B cell (primary cell): ENCODE data around the gene ZNF791.

Source experiments
- CTCF ChIP-seq: fragments of 200-600 bp; IDR thresholded peaks from one replicate; pipeline ENCODE4 v1.8.0; 2022; ENCODE audit warnings: antibody characterized with exemption, mild to moderate bottlenecking
- EZH2 ChIP-seq: IDR thresholded peaks from 2 replicates; pipeline ENCODE4 v1.6.1; 2012; ENCODE audit warnings: borderline replicate concordance, low read depth, mild to moderate bottlenecking, moderate library complexity, low read length; ENCODE audit not compliant: insufficient read depth, poor library complexity, severe bottlenecking

- TF ChIP-seq CTCF = peak; percentile 89
- TF ChIP-seq EZH2 = no peak
These were observed 29.3 kb downstream of the ZNF791 start for GRCh38 chr19:12639901-12640613.
